Measurements from ENCODE around the gene CCDC197.

The CCDC197 gene

DNA sequence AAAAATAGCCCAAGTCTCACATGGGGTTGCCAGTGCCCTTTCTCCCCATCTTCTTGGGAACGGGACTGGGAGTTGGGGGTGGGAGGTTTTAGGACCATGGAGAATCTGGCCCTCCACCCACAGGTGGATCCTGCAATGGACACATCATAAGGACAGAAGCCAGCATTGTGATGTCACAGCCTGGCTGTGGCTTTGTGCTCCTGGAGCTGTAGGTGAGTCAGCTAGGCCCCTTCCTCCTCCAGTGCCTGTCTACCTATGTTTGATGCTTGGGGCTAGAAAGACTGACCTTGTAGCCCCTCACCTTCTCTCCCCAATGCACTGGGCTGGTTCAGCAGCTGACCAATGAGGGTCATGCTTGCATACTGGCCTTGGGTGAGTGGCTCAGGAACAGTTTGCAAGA lies at the start of gene CCDC197:
CCDC197 (plus strand) TSS at position 220 of the 400 bp plus-strand sequence. CDS start 831 bp downstream, outside the sequence.
- DNase-seq (ENCODE audit: low read depth, low spot score) = no peak

DNA sequence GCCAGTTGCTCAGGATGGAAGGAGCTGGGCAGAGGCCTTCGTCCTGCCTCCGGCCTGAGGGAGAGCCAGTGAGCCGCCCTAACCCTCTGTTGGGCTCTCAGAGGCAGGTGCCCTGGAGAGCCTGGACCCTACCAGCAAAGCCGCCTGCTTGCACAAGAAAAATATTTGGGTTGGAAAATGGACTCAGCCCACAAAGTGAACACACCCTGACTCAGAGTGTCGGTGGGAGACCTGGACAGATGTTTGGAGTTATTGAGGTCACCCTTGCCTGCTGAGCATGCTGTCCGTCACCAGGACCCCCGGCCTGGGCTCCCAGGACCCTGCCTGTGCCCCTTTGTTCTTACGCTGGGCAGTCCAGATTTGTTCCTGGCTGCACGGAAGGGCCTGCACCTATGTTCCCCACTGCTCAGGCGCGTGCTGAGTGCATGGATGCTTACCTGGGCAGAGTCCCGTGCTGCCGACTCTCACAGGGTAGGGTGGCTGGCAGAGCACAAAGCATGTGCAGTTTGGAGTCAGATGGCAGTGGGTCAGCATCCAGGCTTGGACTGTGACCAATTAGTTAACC lies 47.5 kb upstream of the CCDC197 start:
- peak; percentile 86 for DNase-seq (ENCODE audit: low read depth, low spot score)

DNA sequence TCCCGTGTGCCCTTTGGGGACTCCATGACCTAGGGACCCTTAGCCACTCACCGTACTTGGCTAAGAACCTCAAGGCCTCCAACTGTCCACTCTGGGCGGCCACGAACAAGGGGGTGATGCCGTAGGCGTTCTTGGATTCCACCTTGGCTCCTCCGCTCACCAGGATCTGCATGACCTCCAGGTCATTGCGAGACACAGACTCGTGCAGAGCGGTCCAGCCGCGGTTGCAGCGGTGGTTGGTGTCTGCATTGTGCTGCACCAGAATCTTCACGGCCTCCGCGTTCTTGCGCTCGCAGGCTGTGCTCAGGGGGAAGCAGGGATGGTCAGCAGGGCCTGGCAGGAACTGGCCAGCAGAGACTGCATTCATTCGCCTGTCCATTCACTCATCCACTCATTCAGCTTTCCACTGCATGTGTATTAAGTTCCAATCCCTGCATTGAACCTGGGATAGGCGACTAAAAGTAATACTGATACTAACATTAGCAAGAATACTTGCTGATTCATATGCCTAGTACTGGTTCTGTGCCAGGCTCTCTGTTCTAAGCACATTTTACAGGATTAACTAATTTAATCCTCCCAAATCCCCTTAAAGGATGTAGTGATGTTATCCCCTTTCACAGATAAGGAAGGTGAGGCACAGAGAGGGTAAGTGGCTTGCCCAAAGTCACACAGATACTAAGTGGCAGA lies 46.0 kb upstream of the CCDC197 start:
- no peak for DNase-seq (ENCODE audit: low read depth, low spot score)

DNA sequence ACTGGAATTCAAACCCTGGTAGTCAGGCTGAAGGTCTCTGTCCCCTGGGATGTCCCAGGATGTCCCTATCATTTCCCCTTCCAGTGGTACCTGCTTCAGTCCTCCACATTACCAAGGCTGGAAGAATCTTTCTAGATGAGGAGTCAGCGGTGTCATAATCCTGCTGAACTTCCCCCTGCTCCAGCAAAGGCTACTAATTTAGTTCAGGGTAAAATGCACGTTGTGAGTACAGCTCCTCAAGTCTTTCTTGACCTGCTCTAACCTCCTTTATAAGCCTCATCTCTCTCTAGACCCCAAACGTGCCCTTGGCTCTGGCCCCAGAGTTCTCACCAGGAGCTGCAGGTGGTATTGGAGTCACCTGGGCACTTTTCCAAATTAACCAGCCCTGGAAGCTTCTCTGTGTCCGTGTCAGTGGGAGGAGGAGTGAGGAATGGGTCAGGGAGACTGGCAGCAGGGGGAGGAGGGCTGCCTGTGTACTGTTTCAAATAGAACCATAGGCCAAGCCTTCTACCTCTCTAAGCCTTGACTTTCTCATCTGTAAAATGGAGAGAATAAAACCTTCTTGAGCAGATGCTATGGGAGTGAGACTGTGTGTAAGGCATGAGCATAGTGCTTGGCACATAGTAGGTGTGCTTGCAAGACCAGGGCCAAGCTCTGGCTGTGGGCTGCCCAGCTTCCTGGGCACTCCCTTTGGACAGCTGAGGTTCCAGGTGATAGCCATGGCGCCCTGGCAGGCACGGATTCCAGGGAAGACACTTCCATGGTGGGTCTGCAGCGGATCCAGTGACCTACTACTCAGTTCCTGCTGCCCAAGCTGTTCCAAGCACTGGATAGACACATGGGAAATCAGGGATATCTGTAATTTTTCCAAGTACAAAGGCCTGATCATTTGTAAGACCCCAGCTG lies 45.2 kb upstream of the CCDC197 start:
- DNase-seq (ENCODE audit: low read depth, low spot score) = peak; percentile 49

DNA sequence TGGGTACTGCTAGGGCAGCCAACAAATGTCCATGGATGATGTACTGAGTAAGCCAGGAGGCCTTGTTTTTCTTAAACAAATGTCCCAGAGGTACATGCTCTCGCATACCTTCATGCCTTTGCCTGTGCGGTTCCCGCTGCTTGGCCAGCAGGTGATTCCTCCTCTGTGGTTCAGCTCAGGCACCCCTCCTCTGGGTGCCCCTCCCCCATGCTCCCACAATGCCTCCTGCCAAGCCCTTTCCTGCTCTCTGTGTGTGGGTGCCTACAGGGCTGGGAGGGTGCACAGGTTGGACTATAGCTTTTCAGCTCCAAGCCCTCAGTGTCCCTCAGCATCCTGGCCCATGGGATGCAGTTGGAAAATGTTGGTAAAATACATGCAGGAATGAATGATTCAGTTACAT lies 44.3 kb upstream of the CCDC197 start:
- DNase-seq (ENCODE audit: low read depth, low spot score) = no peak

DNA sequence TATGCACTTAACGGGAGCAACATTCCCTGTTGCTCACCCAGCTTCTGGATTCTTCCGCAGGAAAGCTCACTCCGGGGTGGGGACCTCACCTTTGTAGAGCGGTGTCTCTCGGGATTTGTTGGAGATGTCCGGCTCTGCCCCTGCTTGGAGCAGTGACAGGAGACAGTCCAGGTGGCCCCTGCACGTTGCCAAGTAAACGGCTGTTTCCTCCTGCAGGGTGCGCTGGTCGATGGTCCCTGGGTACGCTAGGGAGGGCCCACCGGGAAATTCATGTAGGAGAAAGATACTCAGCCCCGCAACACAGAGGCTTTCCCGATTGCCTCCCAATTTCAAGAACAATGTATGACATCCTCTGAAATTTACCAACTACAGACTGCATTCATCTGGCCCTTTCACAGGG lies 43.8 kb upstream of the CCDC197 start:
- DNase-seq (ENCODE audit: low read depth, low spot score) = no peak

DNA sequence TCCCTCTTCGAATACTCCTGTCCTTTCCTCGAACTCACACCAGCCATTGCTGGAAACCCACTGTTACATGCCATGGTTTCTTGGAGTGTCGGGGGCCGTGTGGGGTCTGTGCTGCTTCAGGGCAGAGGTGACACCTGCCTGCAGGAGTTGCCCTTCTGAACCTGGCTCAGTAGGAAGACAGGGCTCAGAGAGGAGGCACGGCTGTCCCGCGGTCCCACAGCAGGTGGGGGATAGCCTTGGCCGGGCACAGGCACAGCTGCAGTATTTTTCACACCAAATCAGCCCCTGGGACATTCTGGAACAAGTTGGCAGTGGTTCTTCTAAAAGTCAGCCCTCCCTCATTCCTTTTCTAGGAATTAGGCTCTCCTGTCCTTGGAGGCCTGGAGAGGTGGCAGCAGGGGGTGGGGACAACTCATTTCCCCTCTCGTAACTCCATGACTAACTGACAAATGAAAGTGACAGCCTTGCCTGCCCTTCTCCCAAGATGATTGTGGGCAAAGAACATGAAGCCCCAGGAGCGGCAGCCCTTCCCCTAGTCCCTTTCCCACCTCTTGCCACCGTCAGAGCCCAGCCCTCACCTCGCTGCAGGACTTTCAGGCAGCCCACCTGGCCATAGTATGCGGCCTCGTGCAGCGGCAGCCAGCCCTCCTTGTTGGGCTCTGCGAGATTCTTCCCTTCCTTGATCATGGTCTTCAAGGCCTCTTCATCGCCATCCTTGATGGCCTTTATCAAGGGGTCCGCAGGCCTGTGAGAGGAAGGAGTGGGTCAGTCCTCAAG lies 43.2 kb upstream of the CCDC197 start:
- DNase-seq (ENCODE audit: low read depth, low spot score) = no peak

DNA sequence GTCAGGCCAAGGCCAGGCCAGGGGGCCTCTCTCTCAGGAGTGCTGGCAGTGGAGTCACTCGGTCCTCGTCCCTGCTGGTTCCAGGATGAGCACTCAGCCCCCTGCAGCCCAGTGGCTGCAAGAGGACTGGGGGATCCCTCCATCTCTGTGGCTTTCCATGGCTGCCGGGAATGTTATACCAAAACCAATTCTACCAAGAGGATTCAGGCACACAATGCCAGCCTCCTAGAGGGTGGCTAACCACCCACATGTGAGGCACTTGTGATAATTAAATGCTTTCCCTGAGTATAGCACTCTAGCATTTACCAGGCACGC lies 42.6 kb upstream of the CCDC197 start:
- DNase-seq (ENCODE audit: low read depth, low spot score) = no peak

DNA sequence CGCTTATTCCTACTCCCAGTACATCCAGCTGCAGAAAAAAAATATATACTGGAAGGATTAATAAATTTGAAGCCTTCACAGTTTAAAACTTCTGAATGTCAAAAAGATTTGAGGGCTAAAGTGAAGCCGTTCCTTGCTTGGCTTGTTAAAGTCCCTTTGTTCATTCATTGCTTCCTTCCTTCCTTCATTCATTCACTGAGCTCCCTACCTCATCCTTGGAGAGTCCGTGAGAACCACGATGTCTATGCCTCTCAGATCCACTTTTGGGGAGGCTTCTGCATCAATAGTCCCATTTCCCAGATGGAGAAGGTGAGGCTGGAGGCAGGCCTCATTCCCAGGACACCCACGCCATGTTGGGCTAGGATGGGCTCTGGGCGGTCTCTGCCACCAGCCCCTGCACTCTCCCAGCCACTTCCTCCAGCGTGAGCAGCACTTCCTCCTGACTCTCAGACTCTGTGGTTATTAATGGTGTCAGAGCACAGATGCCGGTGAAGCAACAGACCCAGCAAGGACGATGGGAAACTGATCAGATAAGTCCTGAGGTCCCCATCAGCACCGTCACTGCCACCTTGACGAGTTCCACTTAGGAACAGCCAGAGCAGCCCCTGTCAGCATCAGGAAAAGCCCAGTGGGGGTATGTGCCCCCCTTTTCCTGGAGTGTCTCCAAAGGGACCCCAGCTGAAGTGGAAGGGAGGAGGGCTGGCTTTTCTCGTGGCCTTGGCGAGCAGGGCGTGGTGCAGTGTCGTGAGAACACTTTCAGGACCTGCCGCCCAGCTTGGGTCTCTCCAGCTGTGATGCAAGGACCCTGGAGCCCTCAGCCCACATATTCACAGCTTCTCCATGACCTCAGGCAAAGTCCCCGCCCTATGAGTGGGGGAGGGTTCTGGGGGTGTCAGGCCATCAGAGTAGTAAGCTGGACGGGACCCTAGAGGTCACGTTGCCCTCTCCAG lies 41.9 kb upstream of the CCDC197 start:
- no peak for DNase-seq (ENCODE audit: low read depth, low spot score)

DNA sequence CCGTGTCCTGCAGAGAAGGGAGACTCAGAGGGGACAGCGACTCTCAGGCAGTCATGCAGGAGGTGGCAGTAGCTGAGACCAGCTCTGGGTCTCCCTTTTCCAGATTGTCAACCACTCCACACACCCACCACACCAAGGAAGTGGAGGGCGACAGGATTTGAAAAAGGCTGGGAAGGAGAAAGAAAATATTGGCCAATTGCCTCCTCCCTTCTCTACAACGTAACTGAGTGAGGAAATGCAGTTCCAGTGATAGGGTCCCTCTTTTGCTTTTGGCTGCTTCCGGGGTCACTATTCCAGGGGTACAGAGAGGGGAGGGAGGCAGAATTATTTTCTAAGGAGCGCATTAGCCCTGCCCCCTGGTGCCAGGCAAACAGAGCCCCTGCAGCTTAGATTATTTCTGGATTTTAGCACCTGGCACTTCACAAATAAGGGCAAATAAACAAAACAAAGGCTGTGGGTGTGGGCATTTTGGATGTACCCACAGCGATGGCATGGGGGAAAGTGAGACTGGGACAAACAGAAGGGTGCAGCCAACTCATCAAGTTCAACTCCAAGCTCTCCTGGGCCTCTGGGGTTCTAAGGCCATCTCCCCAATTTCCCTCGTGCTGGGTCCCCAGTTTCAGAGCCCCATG lies 41.1 kb upstream of the CCDC197 start:
- DNase-seq (ENCODE audit: low read depth, low spot score) = no peak

DNA sequence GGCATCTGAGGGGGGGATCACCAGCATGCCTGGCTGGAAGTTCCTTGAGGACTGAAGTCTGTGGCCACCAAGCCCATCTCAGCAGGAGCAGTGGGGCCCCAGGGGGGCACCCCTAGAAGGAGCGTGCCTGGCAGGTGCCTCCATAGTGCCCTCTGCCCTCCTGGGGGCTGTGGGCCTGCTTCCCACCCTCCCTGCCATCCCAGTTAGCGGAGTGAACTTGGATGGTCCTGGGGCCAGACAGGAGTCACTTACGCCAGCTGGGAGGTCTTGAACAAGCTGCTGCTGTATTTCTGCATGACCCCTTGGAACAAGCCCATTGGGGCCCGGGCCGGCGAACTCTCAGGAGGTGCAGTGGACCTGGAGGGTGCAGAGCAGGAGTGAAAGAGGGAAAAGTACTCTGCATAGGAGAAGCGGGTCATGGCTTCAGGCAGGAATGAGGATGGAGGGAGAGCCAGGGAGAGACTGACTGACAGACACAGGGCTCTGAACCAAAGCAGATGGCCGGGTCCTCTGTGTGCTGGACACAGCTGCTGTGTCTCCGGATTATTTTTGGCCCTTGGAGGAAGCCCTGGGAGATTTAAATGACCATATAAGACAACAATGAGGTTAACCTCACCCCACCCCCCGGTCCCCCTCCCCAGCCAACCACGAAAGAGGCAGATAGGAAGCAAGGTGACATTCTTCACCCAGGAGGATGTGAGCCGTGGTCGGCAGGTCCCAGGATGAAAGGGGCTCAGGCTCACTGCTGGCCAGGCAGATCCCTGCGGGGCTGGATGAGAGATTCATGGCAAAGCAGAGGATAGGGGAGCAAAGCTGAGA lies 40.4 kb upstream of the CCDC197 start:
- no peak for DNase-seq (ENCODE audit: low read depth, low spot score)

DNA sequence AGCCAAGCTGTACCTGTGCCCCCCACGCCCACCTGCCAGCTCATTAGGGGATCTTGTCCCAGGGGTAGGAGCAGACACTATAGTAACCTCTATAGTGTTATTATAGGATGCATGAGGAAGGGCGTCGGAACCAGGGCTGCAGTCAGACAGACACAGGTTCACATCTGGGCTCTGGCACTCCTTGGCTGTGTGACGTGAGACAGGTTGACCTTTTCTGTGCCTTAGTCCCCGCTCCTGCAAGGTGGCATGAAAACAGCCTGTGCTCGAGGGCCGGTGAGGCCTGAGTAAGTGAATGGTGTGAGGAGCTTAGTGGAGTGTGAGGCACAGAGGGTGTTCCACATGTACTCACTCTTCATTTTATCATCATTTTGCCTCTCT lies 39.8 kb upstream of the CCDC197 start:
- no peak for DNase-seq (ENCODE audit: low read depth, low spot score)

DNA sequence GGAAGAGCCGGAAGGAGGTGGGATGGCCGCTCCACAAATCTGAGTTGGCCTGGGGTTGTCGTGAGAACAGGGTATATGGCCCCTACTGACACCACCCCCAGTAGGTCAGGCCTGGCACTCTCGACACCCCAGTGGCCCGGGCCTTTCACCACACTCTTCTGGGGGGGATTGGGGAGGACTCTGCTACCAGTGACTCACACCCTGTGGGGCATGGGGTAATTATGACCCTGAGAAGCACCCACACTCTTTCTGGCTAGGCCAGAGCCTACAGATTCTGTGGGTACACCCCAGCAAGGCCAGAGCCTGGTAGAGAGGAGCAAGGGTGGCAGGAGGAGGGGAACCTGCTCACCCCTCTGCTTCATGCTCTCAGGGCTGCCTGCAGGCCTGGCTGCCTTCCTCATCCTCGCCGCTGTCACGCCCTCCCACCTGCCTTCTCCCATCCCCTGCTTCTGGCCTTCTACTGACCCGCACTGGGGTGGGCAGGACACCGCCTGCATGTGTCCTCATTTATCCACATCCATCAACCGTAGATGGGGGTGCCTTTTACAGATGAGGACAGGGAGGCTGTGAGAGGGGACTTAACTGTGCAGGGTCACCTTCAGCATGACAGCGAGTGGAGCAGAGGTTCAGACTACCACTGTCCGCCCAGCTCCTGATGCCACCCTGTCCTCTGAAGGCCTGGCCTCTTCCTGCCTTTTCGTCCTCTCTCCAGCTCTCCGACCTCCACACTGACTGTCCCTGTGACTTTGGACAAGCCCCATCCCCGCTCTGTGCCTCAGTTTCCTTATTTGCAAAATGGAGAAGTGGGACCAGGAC lies 39.1 kb upstream of the CCDC197 start:
- no peak for DNase-seq (ENCODE audit: low read depth, low spot score)

DNA sequence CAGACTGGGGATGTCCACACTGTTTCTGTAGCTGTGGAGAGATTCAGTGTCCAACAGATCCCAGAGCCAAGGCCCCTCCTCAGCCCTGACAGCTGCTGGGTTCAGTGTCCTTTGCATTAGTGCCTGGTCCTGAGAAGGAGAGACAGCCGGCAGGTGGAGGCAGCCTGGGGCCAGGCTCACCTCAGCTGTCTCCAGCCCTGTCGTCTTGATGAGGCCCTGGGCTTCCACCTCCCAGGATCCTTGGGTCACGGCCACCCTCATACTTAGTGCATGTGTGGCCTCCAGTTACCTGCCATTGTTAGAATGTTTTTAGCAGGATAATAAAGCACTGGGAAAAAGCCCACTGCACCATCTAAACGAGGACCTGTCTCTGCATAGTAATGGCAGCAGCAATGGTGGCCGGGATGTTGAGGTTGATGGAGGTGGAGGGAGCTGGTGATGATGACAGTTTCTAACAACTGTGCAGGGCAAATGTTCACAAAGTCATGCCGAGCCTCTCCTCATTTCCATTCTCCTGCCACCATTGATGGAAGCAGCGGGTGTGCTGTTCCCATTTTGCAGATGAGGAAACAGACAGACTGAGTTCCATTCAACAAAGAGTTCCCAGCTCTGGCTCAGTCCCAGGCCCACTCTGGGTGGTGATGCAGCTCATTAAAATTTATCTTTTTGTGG lies 38.4 kb upstream of the CCDC197 start:
- DNase-seq (ENCODE audit: low read depth, low spot score) = no peak

DNA sequence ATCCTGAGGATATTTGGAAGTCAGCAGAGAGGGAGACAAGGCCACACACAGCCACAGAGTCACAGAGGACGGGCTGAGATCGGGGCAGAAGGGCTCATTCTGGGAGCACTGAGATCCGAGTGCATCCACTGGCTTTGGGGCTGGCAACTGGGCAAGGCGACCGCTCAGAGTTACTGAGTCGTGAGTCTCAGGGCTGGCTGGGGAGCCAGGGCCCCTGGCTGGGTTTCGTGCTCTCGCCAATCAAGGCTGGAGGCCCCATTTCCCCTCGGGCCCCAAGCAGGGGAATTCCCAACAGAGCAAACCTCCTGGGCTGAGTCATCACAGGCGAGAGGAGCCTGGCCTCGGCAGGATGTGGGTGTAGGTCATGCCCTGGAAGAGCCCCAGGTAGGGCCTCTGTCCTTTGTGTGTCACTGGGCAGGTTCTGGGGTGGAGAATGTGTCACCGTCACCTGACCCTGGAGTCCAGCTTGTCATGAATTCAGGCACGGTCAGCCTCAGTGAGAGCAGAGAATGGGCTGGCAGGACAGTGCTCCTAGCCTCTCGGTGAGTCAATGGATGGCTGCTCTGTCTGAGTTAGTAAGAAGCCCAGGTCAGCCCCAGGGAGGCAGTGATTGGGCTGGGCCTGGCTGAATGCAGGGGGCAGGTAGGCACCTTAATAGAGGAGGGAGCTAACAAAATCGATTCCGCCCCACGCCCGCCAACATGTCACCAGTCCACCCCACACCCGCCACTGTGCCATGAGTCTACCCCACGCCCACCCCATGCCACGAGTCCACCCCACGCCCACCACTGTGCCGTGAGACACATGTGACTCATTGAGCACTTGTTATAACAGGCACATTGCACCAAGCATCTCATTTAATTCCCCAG lies 37.6 kb upstream of the CCDC197 start:
- DNase-seq (ENCODE audit: low read depth, low spot score) = no peak

DNA sequence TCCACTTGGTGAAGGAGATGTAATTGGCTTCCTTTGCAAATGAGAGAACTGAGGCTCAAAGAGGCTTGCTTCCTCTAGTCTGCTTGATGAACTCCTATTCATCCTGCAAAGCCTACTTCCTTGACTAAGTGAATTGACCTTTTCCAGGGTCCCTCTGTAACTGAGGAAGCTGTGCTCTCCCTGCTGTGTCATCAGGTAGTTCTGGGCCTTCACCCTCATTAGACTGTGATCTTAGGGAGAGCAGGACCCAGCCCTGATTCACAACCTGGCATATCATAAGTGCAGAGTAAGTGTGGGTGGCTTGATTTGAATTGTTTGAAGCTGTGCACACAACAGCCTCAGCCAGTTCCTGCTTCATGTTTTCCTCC lies 37.0 kb upstream of the CCDC197 start:
- no peak for DNase-seq (ENCODE audit: low read depth, low spot score)

DNA sequence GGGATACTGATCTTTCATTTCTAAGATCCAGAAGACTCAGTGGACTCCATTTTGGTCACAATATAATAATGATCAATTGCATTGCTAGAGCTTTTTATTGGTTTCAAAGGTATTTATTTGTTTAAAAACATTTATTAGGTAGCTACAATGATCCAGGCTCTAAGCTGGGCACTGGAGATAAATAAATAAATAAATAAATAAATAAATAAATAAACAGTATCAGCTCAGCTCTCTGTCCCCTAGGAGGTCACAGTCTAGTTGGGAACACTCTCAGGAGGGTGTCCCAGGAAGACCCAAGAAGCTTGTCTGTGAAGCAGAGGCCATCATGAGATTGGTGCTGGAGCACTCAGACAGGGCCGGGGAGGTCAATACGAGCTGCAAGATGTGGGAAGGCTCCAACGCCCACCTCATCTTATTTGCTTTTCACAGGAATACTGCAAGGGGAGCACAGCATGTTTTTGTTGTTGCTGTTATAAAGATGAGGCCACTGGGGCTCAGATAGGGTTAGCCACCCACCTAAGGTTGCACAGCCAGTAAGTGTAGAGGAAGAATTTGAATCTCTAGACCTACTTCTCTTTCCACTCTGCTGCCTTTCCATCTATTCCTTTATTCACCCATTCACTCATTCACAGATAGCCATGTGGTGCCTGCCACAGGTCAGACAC lies 36.2 kb upstream of the CCDC197 start:
- DNase-seq (ENCODE audit: low read depth, low spot score) = no peak
